Ishikawa (cell line): ENCODE data around the gene LRP4.
A peak's percentile ranks its signal among the peaks of the same experiment; 100 is the strongest.

Source experiments
- CEBPB ChIP-seq: IDR thresholded peaks from 2 replicates; pipeline ENCODE4 v1.6.1; 2012
- CREB1 ChIP-seq: IDR thresholded peaks from 2 replicates; pipeline ENCODE4 v1.6.1; 2012; ENCODE audit warnings: low read depth
- EGR1 ChIP-seq: IDR thresholded peaks from 2 replicates; pipeline ENCODE4 v1.6.1; 2012
- EP300 ChIP-seq: IDR thresholded peaks from 2 replicates; pipeline ENCODE4 v1.6.1; 2012; ENCODE audit warnings: borderline replicate concordance
- FOXM1 ChIP-seq: IDR thresholded peaks from 2 replicates; pipeline ENCODE4 v1.6.1; 2012; ENCODE audit warnings: low read depth, borderline replicate concordance
- MAX ChIP-seq: IDR thresholded peaks from 2 replicates; pipeline ENCODE4 v1.6.1; 2012
- NFIC ChIP-seq: IDR thresholded peaks from 2 replicates; pipeline ENCODE4 v1.6.1; 2012
- RAD21 ChIP-seq: IDR thresholded peaks from 2 replicates; pipeline ENCODE4 v1.6.1; 2012; ENCODE audit warnings: low read depth
- REST ChIP-seq: IDR thresholded peaks from 2 replicates; pipeline ENCODE4 v1.6.1; 2012; ENCODE audit warnings: low read depth, mild to moderate bottlenecking
- TAF1 ChIP-seq: IDR thresholded peaks from 2 replicates; pipeline ENCODE4 v1.6.1; 2012; ENCODE audit warnings: low read depth, mild to moderate bottlenecking
- TCF12 ChIP-seq: IDR thresholded peaks from 2 replicates; pipeline ENCODE4 v1.6.1; 2012; ENCODE audit warnings: low read depth
- TEAD4 ChIP-seq: IDR thresholded peaks from 2 replicates; pipeline ENCODE4 v1.6.1; 2012
- USF1 ChIP-seq: IDR thresholded peaks from 2 replicates; pipeline ENCODE4 v1.6.1; 2012
- YY1 ChIP-seq: IDR thresholded peaks from 2 replicates; pipeline ENCODE4 v1.6.1; 2012; ENCODE audit warnings: low read depth
- ZBTB7A ChIP-seq: IDR thresholded peaks from 2 replicates; pipeline ENCODE4 v1.6.1; 2012; ENCODE audit warnings: low read depth

LRP4 gene

GRCh38 chr11:46898396-46899095 is 19.8 kb downstream of the LRP4 start:
- TF ChIP-seq EGR1 = no peak
- peak; percentile 33; the same call in 1 of the 2 replicates for TF ChIP-seq TEAD4
- TF ChIP-seq YY1 = peak; percentile 80
- TF ChIP-seq TCF12 = peak; percentile 31; the same call in 1 of the 2 replicates
- TF ChIP-seq EP300 = no peak
- peak; percentile 67 for TF ChIP-seq MAX
- peak; percentile 30; the same call in 1 of the 2 replicates for TF ChIP-seq NFIC

GRCh38 chr11:46896719-46897406 is 21.5 kb downstream of the LRP4 start:
- TF ChIP-seq REST (no peak), RAD21 (peak; percentile 22)

GRCh38 chr11:46895821-46896220 is 22.5 kb downstream of the LRP4 start:
- TF ChIP-seq RAD21 (no peak), FOXM1 (no peak), CREB1 (no peak), CEBPB (no peak), ZBTB7A (no peak), YY1 (no peak)

GRCh38 chr11:46894961-46895360 is 23.4 kb downstream of the LRP4 start:
- no peak for TF ChIP-seq EGR1
- TF ChIP-seq ZBTB7A = no peak
- TF ChIP-seq USF1 = no peak
- TF ChIP-seq TAF1 = no peak
- TF ChIP-seq FOXM1 = no peak
- no peak for TF ChIP-seq NFIC
- TF ChIP-seq REST = no peak
- TF ChIP-seq EP300 = no peak
- no peak for TF ChIP-seq CREB1
- TF ChIP-seq TCF12 = no peak
- TF ChIP-seq YY1 = no peak

GRCh38 chr11:46894506-46894905 is 23.8 kb downstream of the LRP4 start:
- TF ChIP-seq FOXM1 (no peak), TCF12 (no peak), TAF1 (no peak), REST (no peak), CEBPB (no peak), EGR1 (no peak), USF1 (no peak), MAX (no peak), EP300 (no peak), ZBTB7A (no peak), YY1 (no peak)
